ENCODE results near the gene PRR5. TPM values are rescaled to one million over a fixed set of nuclear protein-coding genes. Genes with fewer than 3 reads are reported as not detected.

Gene PRR5
- total and polyA plus RNA-seq, 2 donors (not counting 1 experiment from before 2014, with no cell fraction given) = 2.4 to 8.6 TPM

DNA sequence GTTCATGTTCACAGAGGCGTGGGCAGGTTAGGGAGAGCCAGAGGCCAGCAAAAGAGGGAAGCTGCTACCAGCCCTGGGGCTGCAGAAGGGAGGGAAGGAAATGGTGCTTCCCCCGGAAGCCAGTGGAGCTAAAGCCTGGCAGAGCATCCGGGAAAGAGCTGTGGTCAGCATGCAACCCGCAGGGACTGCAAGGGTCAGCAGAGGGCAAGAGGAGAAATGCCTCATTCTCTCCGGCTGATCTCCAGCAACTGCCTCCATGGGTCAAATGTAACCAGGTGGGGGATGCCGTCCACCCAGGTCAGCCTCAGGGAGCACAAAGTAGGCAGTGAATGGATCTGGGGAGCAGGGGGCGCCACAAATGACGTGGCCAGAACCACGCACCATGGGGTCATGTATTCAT lies 36.9 kb upstream of the PRR5 start:
- H3K9ac ChIP-seq (ENCODE audit: insufficient read depth, low read length) = no peak overlapping the region
- H3K79me2 ChIP-seq (ENCODE audit: control insufficient read depth, insufficient read depth, low read length) = no peaks in the 10 kb centered on the region
- no peak overlapping the region for H3K27ac ChIP-seq (ENCODE audit: insufficient read depth, low read length)
- DNase-seq (ENCODE audit: low read depth in 2 of 2) = no peak
- H3K4me3 ChIP-seq (replicated peaks in 1 of 4; ENCODE audit: control extremely low read depth in 1 of 4, insufficient read depth in 1 of 4, low read depth in 3 of 4, low read length in 4 of 4) = no peak overlapping the region
- H3K9me3 ChIP-seq (ENCODE audit: control insufficient read depth, insufficient read depth, low read depth, low read length) = no peaks in the 10 kb centered on the region
- H4K20me1 ChIP-seq (ENCODE audit: control insufficient read depth, extremely low read depth, insufficient read depth, low read length) = no peaks in the 10 kb centered on the region
- H2AFZ ChIP-seq (ENCODE audit: low read length) = no peak overlapping the region
- TF ChIP-seq EZH2 (IDR thresholded peaks at IDR 0.05; ENCODE audit: low read length, missing control alignments) = no peak
- TF ChIP-seq, protein P1, sequence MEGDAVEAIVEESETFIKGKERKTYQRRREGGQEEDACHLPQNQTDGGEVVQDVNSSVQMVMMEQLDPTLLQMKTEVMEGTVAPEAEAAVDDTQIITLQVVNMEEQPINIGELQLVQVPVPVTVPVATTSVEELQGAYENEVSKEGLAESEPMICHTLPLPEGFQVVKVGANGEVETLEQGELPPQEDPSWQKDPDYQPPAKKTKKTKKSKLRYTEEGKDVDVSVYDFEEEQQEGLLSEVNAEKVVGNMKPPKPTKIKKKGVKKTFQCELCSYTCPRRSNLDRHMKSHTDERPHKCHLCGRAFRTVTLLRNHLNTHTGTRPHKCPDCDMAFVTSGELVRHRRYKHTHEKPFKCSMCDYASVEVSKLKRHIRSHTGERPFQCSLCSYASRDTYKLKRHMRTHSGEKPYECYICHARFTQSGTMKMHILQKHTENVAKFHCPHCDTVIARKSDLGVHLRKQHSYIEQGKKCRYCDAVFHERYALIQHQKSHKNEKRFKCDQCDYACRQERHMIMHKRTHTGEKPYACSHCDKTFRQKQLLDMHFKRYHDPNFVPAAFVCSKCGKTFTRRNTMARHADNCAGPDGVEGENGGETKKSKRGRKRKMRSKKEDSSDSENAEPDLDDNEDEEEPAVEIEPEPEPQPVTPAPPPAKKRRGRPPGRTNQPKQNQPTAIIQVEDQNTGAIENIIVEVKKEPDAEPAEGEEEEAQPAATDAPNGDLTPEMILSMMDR (conservative IDR thresholded peaks at IDR 0.05 in 1 of 2, IDR thresholded peaks at IDR 0.05 in 1 of 2; ENCODE audit: low read depth in 1 of 2, low read length in 2 of 2) = no peak
- peaks cover 13% of the 10 kb centered on the region for H3K27me3 ChIP-seq (ENCODE audit: control insufficient read depth, insufficient read depth, low read length)
- peaks cover 3% of the 10 kb centered on the region for H3K4me1 ChIP-seq (ENCODE audit: control insufficient read depth, extremely low read depth, insufficient read depth, low read length)
- no peak overlapping the region for H3K4me2 ChIP-seq (ENCODE audit: extremely low read depth, insufficient read depth, low read length)
- H3K36me3 ChIP-seq (ENCODE audit: control insufficient read depth, insufficient read depth, low read length) = no peaks in the 10 kb centered on the region

DNA sequence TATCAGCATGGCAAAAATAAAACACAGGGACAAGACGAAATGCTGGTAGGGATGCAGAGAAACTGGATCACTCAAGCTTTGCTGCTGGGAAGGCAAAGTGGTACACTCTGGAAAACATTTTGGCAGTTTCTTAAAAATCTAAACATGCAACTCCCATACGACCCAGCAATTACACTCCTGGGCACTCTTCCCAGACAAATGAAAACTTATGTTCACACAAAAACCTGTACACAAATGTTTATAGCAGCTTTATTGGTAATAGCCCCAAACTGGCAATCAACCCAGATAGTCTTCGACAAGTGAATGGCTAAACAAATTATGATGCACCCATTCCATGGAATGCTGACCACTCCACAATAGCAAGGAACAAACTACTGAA lies 35.8 kb upstream of the PRR5 start:
- peak in 1 of 2 donors; percentile 22 for DNase-seq (ENCODE audit: low read depth in 2 of 2)
- Histone ChIP-seq H3K27me3 (ENCODE audit: control insufficient read depth, insufficient read depth, low read length) (peaks cover 18% of the 10 kb centered on the region), H2AFZ (ENCODE audit: low read length) (no peak overlapping the region), H3K27ac (ENCODE audit: insufficient read depth, low read length) (no peak overlapping the region), H3K36me3 (ENCODE audit: control insufficient read depth, insufficient read depth, low read length) (no peaks in the 10 kb centered on the region), H3K4me1 (ENCODE audit: control insufficient read depth, extremely low read depth, insufficient read depth, low read length) (peaks cover 3% of the 10 kb centered on the region), H3K79me2 (ENCODE audit: control insufficient read depth, insufficient read depth, low read length) (no peaks in the 10 kb centered on the region), H3K9ac (ENCODE audit: insufficient read depth, low read length) (no peak overlapping the region), H3K9me3 (ENCODE audit: control insufficient read depth, insufficient read depth, low read depth, low read length) (no peaks in the 10 kb centered on the region), H3K4me2 (ENCODE audit: extremely low read depth, insufficient read depth, low read length) (no peak overlapping the region), H3K4me3 (replicated peaks in 1 of 4; ENCODE audit: control extremely low read depth in 1 of 4, insufficient read depth in 1 of 4, low read depth in 3 of 4, low read length in 4 of 4) (no peak overlapping the region), H4K20me1 (ENCODE audit: control insufficient read depth, extremely low read depth, insufficient read depth, low read length) (no peaks in the 10 kb centered on the region)
- TF ChIP-seq EZH2 (IDR thresholded peaks at IDR 0.05; ENCODE audit: low read length, missing control alignments) = no peak
- TF ChIP-seq, protein P1 (conservative IDR thresholded peaks at IDR 0.05 in 1 of 2, IDR thresholded peaks at IDR 0.05 in 1 of 2; ENCODE audit: low read depth in 1 of 2, low read length in 2 of 2) = no peak

DNA sequence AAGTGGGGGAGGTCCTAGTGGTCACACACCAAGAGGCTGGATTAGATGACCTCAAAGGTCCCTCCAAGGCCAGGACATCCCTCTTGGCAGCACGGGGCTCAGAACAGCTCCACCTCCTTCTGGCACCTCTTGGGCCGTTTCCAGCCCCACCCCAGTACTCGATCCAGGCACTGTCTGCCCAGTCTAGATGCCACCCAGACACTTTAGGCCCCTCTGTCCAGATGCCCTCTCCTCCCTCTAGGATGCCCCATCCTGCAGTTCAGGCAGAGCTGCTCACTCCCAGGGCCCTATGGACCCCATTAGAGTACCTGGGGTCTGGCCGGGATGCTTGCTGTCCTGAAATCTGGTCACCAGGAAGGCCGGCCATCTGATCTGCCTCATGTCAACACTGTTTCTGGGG lies 34.7 kb upstream of the PRR5 start:
- H3K9ac ChIP-seq (ENCODE audit: insufficient read depth, low read length) = no peak overlapping the region
- H3K36me3 ChIP-seq (ENCODE audit: control insufficient read depth, insufficient read depth, low read length) = no peaks in the 10 kb centered on the region
- no peak overlapping the region for H3K4me2 ChIP-seq (ENCODE audit: extremely low read depth, insufficient read depth, low read length)
- H3K4me3 ChIP-seq (replicated peaks in 1 of 4; ENCODE audit: control extremely low read depth in 1 of 4, insufficient read depth in 1 of 4, low read depth in 3 of 4, low read length in 4 of 4) = no peak overlapping the region
- TF ChIP-seq, protein P1 (conservative IDR thresholded peaks at IDR 0.05 in 1 of 2, IDR thresholded peaks at IDR 0.05 in 1 of 2; ENCODE audit: low read depth in 1 of 2, low read length in 2 of 2) = no peak
- TF ChIP-seq EZH2 (IDR thresholded peaks at IDR 0.05; ENCODE audit: low read length, missing control alignments) = no peak
- peaks cover 18% of the 10 kb centered on the region for H3K27me3 ChIP-seq (ENCODE audit: control insufficient read depth, insufficient read depth, low read length)
- no peaks in the 10 kb centered on the region for H3K9me3 ChIP-seq (ENCODE audit: control insufficient read depth, insufficient read depth, low read depth, low read length)
- H3K27ac ChIP-seq (ENCODE audit: insufficient read depth, low read length) = no peak overlapping the region
- H3K4me1 ChIP-seq (ENCODE audit: control insufficient read depth, extremely low read depth, insufficient read depth, low read length) = peaks cover 3% of the 10 kb centered on the region
- no peaks in the 10 kb centered on the region for H3K79me2 ChIP-seq (ENCODE audit: control insufficient read depth, insufficient read depth, low read length)
- H4K20me1 ChIP-seq (ENCODE audit: control insufficient read depth, extremely low read depth, insufficient read depth, low read length) = no peaks in the 10 kb centered on the region
- no peak for DNase-seq (ENCODE audit: low read depth in 2 of 2)
- H2AFZ ChIP-seq (ENCODE audit: low read length) = no peak overlapping the region
